Stimulated activated CD4-positive, alpha-beta T cell treated with anti-CD3 and anti-CD28 coated beads, Interleukin-4, amount 100 ng/mL, for 48 hours (primary cell): ENCODE data around the gene MAPKAPK5.
"Not testable (repeated sequence)": the region's sequence is repeated elsewhere in the genome, so short reads cannot be mapped to it uniquely, and the experiment has no call there.

Source experiments
- DNase-seq, 2 donors: peaks; one replicate each; pipeline ENCODE4 v3.0.0-alpha.2; 2020; ENCODE audit warnings: low read depth in 2 of 2

Gene MAPKAPK5

GRCh38 chr12:111886662-111887545 lies 44.9 kb downstream of the MAPKAPK5 start:
- DNase-seq = no peak

- no peak for DNase-seq
Measured at GRCh38 chr12:111887926-111888745, 46.1 kb downstream of the MAPKAPK5 start.

GRCh38 chr12:111893287-111893686 lies 51.3 kb downstream of the MAPKAPK5 start:
- no peak for DNase-seq

- no peak for DNase-seq
Measured at GRCh38 chr12:111894556-111894955, 52.5 kb downstream of the MAPKAPK5 start.

- DNase-seq = no peak
Measured at GRCh38 chr12:111901182-111901581, 59.2 kb downstream of the MAPKAPK5 start.

GRCh38 chr12:111904446-111904975 lies 62.5 kb downstream of the MAPKAPK5 start:
- no peak for DNase-seq

DNA sequence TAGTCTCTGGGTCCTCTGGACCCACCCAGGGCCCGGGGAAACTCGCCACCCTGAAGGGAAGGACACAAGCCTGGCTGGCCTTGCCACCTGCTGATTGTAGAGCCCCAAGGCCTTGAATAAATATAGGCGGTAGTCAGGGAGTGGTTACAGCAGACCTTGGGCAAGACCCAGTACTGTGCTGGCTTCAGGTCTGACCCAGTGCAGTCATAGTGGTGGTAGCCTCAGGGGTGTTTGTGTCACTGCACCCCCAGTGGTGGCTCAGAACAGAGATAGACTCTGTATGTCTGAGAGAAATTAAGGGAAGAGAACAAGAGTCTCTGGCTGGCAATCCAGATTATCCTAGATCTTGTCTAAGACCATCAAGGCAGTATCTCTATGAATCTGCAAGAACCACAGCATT lies 63.5 kb downstream of the MAPKAPK5 start:
- DNase-seq = no peak

DNA sequence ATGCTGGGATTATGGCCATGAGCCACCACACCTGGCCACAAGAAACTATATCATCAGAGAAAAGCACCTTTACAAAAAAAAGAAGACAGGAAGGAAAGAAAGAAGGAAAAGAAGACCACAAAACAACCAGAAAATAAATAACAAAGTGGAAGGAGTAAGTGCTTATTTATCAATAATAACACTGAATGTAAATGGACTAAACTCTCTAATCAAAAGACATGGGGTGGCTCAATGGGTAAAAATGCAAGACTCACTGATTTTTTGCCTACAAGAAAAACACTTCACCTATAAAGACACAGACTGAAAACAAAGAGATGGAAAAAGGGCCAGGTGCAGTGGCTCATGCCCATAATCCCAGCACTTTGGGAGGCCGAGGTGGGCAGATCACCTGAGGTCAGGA lies 65.7 kb downstream of the MAPKAPK5 start:
- DNase-seq = no peak

GRCh38 chr12:111925171-111925570 lies 83.1 kb downstream of the MAPKAPK5 start:
- no peak for DNase-seq

DNA sequence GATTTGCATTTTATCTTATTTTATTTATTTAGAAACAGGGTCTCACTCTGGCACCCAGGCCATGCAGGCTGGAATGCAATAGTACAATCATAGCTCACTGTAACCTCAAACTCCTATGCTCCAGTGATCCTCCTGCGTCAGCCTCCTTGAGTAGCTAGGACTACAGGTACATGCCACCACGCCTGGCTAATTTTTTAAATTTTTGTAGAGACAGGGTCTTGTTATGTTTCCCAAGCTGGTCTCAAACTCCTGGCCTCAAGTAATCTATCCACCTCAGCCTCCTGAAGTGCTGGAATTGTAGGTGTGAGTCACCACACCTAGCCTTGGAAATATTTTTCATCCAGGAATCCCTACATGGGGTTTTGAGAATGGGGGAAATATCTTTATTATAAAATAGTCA lies 84.6 kb downstream of the MAPKAPK5 start:
- DNase-seq = no peak

GRCh38 chr12:111927346-111927745 lies 85.3 kb downstream of the MAPKAPK5 start:
- no peak for DNase-seq

DNA sequence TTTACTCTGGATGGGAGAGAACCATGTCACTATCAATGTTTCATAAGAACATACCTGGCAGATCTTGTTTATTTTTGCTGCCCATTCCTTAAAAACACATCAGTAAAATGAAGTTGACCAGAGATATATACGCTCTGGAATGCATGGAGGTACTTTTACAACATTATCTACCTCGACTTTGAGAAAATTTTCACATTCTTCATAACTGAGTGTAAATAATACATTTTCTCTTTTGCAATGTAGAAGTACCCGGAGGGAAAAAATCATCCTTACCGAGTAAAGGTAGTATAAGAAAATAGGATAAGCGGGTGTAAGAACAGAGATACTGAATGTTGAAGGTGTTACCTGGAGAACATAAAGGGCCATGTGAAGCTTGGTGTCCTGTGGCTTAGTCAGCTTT lies 90.2 kb downstream of the MAPKAPK5 start:
- DNase-seq = no peak

- no peak for DNase-seq
Measured at GRCh38 chr12:111936869-111937268, 94.8 kb downstream of the MAPKAPK5 start.

DNA sequence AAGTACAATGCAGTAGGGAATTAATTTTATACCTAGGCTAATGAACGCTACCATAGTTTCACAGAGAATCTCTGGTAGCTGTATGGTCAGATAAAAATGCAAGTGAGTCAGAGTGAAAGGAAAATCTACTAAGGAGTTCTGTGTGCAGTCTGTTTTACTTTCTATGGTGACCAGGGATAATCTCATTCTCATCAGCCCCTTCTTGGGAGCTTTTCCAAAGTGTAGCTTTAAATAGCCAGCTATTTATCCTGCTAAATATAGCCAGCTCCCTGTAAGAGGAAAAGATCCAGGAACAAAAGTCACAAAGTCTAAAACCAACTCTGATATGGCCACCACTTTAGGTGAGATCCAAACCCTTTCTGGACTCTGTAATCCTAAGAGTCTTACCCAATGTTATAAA lies 95.4 kb downstream of the MAPKAPK5 start:
- DNase-seq = no peak

DNA sequence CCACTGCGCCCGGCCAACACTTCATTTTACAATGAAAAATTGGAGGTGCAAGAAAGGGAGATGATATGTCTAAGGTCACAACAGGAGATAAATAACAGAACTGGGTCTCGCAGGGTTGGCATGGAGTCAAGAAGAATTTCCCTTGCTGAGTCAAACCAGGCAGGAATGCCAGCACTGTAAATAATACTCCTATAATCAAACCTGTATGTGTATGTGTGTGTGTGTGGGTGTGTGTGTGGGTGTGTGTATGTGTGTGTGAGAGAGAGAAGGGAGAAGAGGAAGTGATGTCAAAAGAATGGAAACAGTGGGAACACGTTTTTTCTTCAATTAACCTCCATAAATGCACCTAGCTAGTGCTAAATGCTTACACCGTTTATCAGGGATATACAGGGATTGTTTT lies 100.5 kb downstream of the MAPKAPK5 start:
- DNase-seq = no peak

GRCh38 chr12:111943929-111944328 lies 101.9 kb downstream of the MAPKAPK5 start:
- no peak for DNase-seq

DNA sequence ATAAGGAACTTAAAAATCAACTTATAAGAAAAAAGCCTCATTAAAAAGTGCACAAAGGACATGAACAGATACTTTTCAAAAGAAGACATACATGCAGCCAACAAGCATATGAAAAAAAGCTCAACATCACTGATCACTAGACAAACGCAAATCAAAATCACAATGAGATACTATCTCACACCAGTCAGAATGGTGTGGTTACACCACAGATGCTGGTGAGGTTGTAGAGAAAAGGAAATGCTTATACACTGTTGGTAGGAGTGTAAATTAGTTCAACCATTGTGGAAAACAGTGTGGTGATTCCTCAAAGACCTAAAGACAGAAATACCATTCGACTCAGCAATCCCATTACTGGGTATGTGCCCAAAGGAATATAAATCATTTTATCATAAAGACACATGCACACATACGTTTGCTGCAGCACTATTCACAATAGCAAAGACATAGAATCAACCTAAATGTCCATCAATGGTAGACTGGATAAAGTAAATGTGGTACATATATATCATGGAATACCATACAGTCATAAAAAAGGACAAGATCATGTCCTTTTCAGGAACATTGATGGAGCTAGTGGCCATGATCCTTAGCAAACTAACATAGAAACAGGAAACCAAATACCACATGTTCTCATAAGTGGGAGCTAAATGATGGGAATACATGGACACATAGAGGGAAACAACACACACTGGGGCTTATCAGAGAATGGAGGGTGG lies 109.1 kb downstream of the MAPKAPK5 start:
- not testable (repeated sequence) for DNase-seq
